T-cell (primary cell): Measurements from ENCODE around the gene ZNF578. TPM values are rescaled to one million over a fixed set of nuclear protein-coding genes. Genes with fewer than 3 reads are reported as not detected.
"Not testable (repeated sequence)": the region's sequence is repeated elsewhere in the genome, so short reads cannot be mapped to it uniquely, and the experiment has no call there.

Experiments used
- ATAC-seq, 4 experiments: fragments of 200-7000 bp in 3 of 4; fragments of 150-1000 bp in 1 of 4; cut with Tn5 transposase; replicated peaks in 1 of 4; 1 replicate in 3 of 4; 2 replicates in 1 of 4; pipeline ENCODE4 v1.10.0; 2021; ENCODE audit warnings: moderate library complexity in 3 of 4, mild to moderate bottlenecking in 2 of 4, moderate number of reproducible peaks in 1 of 4
- CTCF ChIA-PET, 2 donors: fragments of 300-600 bp; sonication (Branson Sonifier 250); formaldehyde crosslinking; loops; one replicate each; lab custom pipeline; 2022; ENCODE audit warnings: antibody characterized with exemption in 2 of 2; lab: Charles Lee
- POLR2A ChIA-PET, 2 donors: fragments of 300-600 bp; sonication (Branson Sonifier 250); formaldehyde crosslinking; loops; one replicate each; lab custom pipeline; 2022; ENCODE audit warnings: antibody characterized with exemption in 2 of 2; lab: Charles Lee
- DNase-seq, 35 experiments: peaks; one replicate each; pipeline versions ENCODE4 v3.0.0 to v3.0.0-alpha.2; 2013 to 2023
- H3K27ac ChIP-seq: one replicate; pipeline ENCODE4 v1.5.1; 2013; ENCODE audit warnings: low read length
- H3K27me3 ChIP-seq, 2 experiments: replicated peaks in 1 of 2; 1 replicate in 1 of 2; 2 replicates in 1 of 2; pipeline versions ENCODE4 v1.6.1 to v1.7.0; 2013; ENCODE audit warnings: low read length in 1 of 2, mixed read lengths in 1 of 2; ENCODE audit not compliant: control insufficient read depth in 2 of 2, insufficient read depth in 2 of 2; ENCODE audit errors: extremely low read depth in 1 of 2
- H3K36me3 ChIP-seq, 2 donors: 1 replicate in 1 of 2; 2 replicates in 1 of 2; pipeline versions ENCODE4 v1.6.1 to v1.7.0; 2013; ENCODE audit warnings: low read length in 1 of 2; ENCODE audit not compliant: control insufficient read depth in 2 of 2, insufficient read depth in 1 of 2; ENCODE audit errors: extremely low read depth in 1 of 2
- H3K4me1 ChIP-seq, 2 experiments: 1 replicate in 1 of 2; 2 replicates in 1 of 2; pipeline versions ENCODE4 v1.6.1 to v1.7.0; 2013; ENCODE audit warnings: low read length in 2 of 2, mixed read lengths in 1 of 2; ENCODE audit not compliant: insufficient read depth in 2 of 2, control insufficient read depth in 1 of 2; ENCODE audit errors: extremely low read depth in 1 of 2
- H3K4me3 ChIP-seq, 2 donors: 1 replicate in 1 of 2; 2 replicates in 1 of 2; pipeline versions ENCODE4 v1.5.1 to v1.7.0; 2013; ENCODE audit warnings: mild to moderate bottlenecking in 2 of 2, low read length in 1 of 2, moderate library complexity in 1 of 2; ENCODE audit not compliant: control insufficient read depth in 1 of 2; ENCODE audit errors: extremely low read depth in 1 of 2
- H3K9me3 ChIP-seq: 2 replicates; pipeline ENCODE4 v1.7.0; 2013
- H3K27ac Mint-ChIP-seq, 2 donors: one replicate each; pipeline ENCODE4 v1.8.0; 2020 to 2021; ENCODE audit warnings: mild to moderate bottlenecking in 2 of 2, mixed read lengths in 2 of 2
- H3K27me3 Mint-ChIP-seq, 2 donors: one replicate each; pipeline ENCODE4 v1.8.0; 2021 to 2022; ENCODE audit warnings: mixed read lengths in 2 of 2
- H3K36me3 Mint-ChIP-seq: one replicate; pipeline ENCODE4 v1.8.0; 2021; ENCODE audit warnings: mixed read lengths
- H3K4me1 Mint-ChIP-seq, 3 donors: one replicate each; pipeline ENCODE4 v1.8.0; 2020 to 2022; ENCODE audit warnings: mixed read lengths in 3 of 3, mild to moderate bottlenecking in 1 of 3
- H3K4me3 Mint-ChIP-seq, 3 donors: one replicate each; pipeline ENCODE4 v1.8.0; 2020 to 2022; ENCODE audit warnings: mild to moderate bottlenecking in 3 of 3, mixed read lengths in 3 of 3, moderate library complexity in 3 of 3
- H3K9me3 Mint-ChIP-seq, 3 donors: one replicate each; pipeline ENCODE4 v1.8.0; 2020 to 2022; ENCODE audit warnings: mixed read lengths in 3 of 3
- WGBS: methylation state at CpG from one replicate; pipeline ENCODE4 v1.1.5; 2013; ENCODE audit warnings: missing lambda C conversion rate; ENCODE audit not compliant: insufficient coverage; 5-methylcytosine and 5-hydroxymethylcytosine counted together
- total RNA-seq, 35 experiments: library from RNA in 6 of 35; stranded (reverse) in 6 of 35; fragments of 120-200 nt in 1 of 35; gene quantifications; one replicate each; pipeline versions ENCODE4 v1.2.1 to v1.2.4 and lab custom pipeline; 2013 to 2026

ZNF578 gene
- total RNA-seq, 5 donors from 2014 or later (not counting 1 experiment from before 2014, with no cell fraction given), result 0.91 to 3.9 (median 3.2) TPM

DNA sequence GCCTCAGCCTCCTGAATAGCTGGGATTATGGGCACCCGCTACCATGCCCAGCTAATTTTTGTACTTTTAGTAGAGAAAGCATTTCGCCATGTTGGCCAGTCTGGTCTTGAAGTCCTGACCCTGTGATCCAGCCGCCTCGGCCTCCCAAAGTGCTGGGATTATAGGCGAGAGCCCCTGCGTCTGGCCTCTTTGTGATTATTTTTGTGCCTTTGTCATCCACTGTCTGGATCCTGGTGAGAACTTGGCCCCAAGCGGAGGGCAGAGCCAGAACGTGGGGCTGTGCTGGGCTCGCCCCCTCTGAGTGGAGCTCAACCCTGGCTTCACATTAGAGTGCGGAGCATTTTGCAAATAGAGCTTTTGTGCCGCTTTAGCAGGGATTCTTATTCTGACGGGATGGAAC lies 47.6 kb downstream of the ZNF578 start:
- H3K4me1 ChIP-seq, H3K4me3 Mint-ChIP-seq, H3K27ac Mint-ChIP-seq, H3K4me3 ChIP-seq, DNase-seq, ATAC-seq, CTCF ChIA-PET, H3K27me3 ChIP-seq, H3K4me1 Mint-ChIP-seq, H3K27me3 Mint-ChIP-seq, H3K27ac ChIP-seq, POLR2A ChIA-PET, H3K9me3 ChIP-seq, H3K36me3 ChIP-seq: not testable (repeated sequence)
- WGBS, result 87% methylated on average over 11 of the region's 12 CpGs
- Mint-ChIP-seq H3K36me3 (peaks cover 46% of the 10 kb centered on the region), H3K9me3 (peaks cover 8 to 40% (median 29%) of the 10 kb centered on the region in 3 donors)

DNA sequence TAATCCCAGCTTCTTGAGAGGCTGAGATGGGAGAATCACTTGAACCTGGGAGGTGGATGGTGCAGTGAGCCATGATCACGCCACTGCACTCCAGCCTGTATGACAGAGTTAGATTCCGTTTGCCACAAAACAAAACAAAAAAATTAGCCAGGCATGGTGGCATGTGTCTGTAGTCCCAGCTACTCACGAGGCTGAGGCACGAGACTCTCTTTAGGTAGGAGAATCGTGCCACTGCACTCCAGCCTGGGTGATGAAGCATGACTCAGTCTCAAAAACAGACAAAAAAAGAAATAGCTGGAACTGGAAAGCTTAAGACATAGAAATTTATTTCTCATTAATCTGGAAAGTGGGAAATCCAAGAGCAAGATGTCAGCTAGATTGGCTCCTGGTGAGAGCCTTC lies 53.9 kb downstream of the ZNF578 start:
- no peaks in the 10 kb centered on the region for H3K4me1 Mint-ChIP-seq
- POLR2A ChIA-PET, result no interaction called here
- no peak overlapping the region for H3K27ac Mint-ChIP-seq
- DNase-seq (no peak), ATAC-seq (no peak)
- peaks cover 55% of the 10 kb centered on the region for H3K36me3 Mint-ChIP-seq
- Histone ChIP-seq H3K27ac (no peak overlapping the region), H3K9me3 (peaks cover 5% of the 10 kb centered on the region), H3K36me3 (no peaks in the 10 kb centered on the region), H3K4me3 (no peak overlapping the region), H3K4me1 (no peaks in the 10 kb centered on the region), H3K27me3 (no peaks in the 10 kb centered on the region)
- H3K27me3 Mint-ChIP-seq, result no peaks in the 10 kb centered on the region
- 80% methylated on average over 1 of the region's 5 CpGs for WGBS
- H3K4me3 Mint-ChIP-seq, result no peak overlapping the region
- CTCF ChIA-PET, result no interaction called here
- peaks cover 15 to 50% (median 33%) of the 10 kb centered on the region in 3 donors for H3K9me3 Mint-ChIP-seq

DNA sequence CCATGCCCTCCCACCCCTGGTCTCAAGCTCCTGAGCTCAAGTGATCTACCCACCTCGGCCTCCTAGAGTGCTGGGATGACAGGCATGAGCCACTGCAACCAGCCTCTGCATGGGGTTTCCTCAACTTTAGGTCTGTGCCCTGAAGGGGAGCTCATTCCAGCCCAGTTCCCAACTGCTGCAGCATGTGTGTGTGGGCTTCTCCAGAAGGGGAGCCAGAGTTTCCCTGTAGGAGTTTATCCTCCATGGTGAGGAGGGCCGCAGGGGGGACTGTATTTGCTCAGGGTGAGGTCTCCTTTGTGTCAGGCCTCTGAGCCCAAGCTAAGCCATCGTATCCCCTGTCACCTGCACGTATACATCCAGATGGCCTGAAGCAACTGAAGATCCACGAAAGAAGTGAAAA lies 62.8 kb downstream of the ZNF578 start:
- ATAC-seq, result no peak
- no peaks in the 10 kb centered on the region for H3K36me3 ChIP-seq
- no peaks in the 10 kb centered on the region for H3K4me1 ChIP-seq
- no peak overlapping the region for H3K4me3 ChIP-seq
- WGBS, result 20% methylated on average over 1 of the region's 5 CpGs
- no peak overlapping the region for H3K27ac ChIP-seq
- DNase-seq, result no peak
- ChIA-PET CTCF (no interaction called here), POLR2A (no interaction called here)
- H3K27ac Mint-ChIP-seq, result no peak overlapping the region
- peaks cover 32% of the 10 kb centered on the region for H3K36me3 Mint-ChIP-seq
- peaks cover 22 to 68% (median 50%) of the 10 kb centered on the region in 3 donors for H3K9me3 Mint-ChIP-seq
- no peak overlapping the region for H3K4me3 Mint-ChIP-seq
- peaks cover 0 to 7% of the 10 kb centered on the region in 2 experiments for H3K27me3 ChIP-seq
- H3K9me3 ChIP-seq, result no peaks in the 10 kb centered on the region
- H3K27me3 Mint-ChIP-seq, result peaks cover 7 to 10% of the 10 kb centered on the region in 2 donors
- no peaks in the 10 kb centered on the region for H3K4me1 Mint-ChIP-seq

DNA sequence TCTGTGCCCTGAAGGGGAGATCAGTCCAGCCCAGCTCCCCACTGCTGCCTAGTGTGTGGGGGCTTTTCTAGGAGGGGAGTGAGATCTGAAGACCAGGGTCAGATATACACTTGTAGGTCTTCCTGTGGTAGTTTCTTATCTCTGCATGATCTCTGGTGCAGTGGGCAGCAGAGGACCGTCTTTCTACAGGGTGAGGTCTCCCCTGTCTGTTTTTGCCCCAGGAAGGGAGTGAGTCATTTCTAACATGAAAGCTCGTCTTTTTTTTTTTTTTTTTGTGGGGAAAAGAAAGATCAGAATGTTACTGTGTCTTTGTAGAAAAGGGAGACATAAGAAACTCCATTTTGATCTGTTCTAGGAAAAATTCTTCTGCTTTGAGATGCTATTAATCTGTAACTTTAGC lies 65.3 kb downstream of the ZNF578 start:
- DNase-seq (no peak), ATAC-seq (no peak)
- Histone ChIP-seq H3K36me3 (no peaks in the 10 kb centered on the region), H3K27ac (no peak overlapping the region), H3K4me3 (no peak overlapping the region), H3K27me3 (peaks cover 0 to 11% of the 10 kb centered on the region in 2 experiments), H3K9me3 (no peaks in the 10 kb centered on the region), H3K4me1 (no peaks in the 10 kb centered on the region)
- no peak overlapping the region for H3K27ac Mint-ChIP-seq
- H3K27me3 Mint-ChIP-seq, result peaks cover 7 to 10% of the 10 kb centered on the region in 2 donors
- CTCF ChIA-PET, result no interaction called here
- no peaks in the 10 kb centered on the region for H3K4me1 Mint-ChIP-seq
- POLR2A ChIA-PET, result no interaction called here
- no peak overlapping the region for H3K4me3 Mint-ChIP-seq
- WGBS, result 20% methylated on average over 1 of the region's 2 CpGs
- H3K9me3 Mint-ChIP-seq, result peaks cover 10 to 55% (median 42%) of the 10 kb centered on the region in 3 donors
- H3K36me3 Mint-ChIP-seq, result peaks cover 19% of the 10 kb centered on the region

DNA sequence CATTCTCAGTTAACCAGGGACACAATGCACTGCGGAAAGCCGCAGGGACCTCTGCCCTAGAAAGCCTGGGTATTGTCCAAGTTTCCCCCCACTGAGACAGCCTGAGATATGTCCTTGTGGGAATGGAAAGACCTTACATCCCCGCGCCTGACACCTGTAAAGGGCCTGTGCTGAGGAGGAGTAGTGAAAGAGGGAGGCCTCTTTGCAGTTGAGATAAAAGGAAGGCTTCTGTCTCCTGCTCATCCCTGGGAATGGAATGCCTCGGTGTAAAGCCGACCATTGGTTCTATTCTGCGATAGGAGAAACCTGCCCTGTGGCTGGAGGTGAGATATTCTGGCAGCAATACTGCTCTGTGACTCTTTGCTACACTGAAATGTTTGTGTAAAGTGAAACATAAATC lies 65.8 kb downstream of the ZNF578 start:
- H3K9me3 Mint-ChIP-seq, result peaks cover 10 to 49% (median 39%) of the 10 kb centered on the region in 3 donors
- H3K4me1 Mint-ChIP-seq, H3K4me1 ChIP-seq, H3K36me3 ChIP-seq, DNase-seq, H3K9me3 ChIP-seq, H3K27ac Mint-ChIP-seq, H3K4me3 Mint-ChIP-seq, H3K27me3 Mint-ChIP-seq, ATAC-seq, H3K27ac ChIP-seq, POLR2A ChIA-PET, H3K4me3 ChIP-seq, CTCF ChIA-PET: not testable (repeated sequence)
- H3K27me3 ChIP-seq, result peaks cover 0 to 11% of the 10 kb centered on the region in 2 experiments
- peaks cover 14% of the 10 kb centered on the region for H3K36me3 Mint-ChIP-seq
- WGBS, result 90% methylated on average over 4 of the region's 7 CpGs

DNA sequence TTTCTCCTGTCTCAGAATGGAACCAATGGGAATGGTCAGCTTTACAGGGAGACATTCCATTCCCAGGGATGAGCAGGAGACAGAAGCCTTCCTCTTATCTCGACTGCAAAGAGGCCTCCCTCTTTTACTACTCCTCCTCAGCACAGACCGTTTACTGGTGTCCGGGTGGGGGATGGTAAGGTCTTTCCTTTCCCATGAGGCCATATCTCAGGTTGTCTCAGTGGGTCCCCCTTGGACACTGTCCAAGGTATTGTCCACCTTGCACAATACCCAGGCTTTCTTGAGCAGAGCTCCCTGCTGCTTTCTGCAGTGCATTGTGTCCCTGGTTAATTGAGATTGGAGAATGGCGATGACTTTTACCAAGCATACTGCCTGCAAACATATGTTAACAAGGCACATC lies 66.7 kb downstream of the ZNF578 start:
- Histone ChIP-seq H3K4me1 (no peaks in the 10 kb centered on the region), H3K9me3 (no peaks in the 10 kb centered on the region), H3K27me3 (peaks cover 0 to 11% of the 10 kb centered on the region in 2 experiments), H3K4me3 (no peak overlapping the region), H3K36me3 (no peaks in the 10 kb centered on the region), H3K27ac (no peak overlapping the region)
- ChIA-PET POLR2A (no interaction called here), CTCF (no interaction called here)
- no peaks in the 10 kb centered on the region for H3K4me1 Mint-ChIP-seq
- ATAC-seq (no peak), DNase-seq (no peak)
- no peak overlapping the region for H3K4me3 Mint-ChIP-seq
- no CpG with 5 or more reads among the region's 4 CpGs for WGBS
- no peak overlapping the region for H3K27ac Mint-ChIP-seq
- H3K27me3 Mint-ChIP-seq, result peaks cover 7 to 10% of the 10 kb centered on the region in 2 donors
- H3K9me3 Mint-ChIP-seq, result peaks cover 10 to 45% (median 35%) of the 10 kb centered on the region in 3 donors
- H3K36me3 Mint-ChIP-seq, result peaks cover 11% of the 10 kb centered on the region

DNA sequence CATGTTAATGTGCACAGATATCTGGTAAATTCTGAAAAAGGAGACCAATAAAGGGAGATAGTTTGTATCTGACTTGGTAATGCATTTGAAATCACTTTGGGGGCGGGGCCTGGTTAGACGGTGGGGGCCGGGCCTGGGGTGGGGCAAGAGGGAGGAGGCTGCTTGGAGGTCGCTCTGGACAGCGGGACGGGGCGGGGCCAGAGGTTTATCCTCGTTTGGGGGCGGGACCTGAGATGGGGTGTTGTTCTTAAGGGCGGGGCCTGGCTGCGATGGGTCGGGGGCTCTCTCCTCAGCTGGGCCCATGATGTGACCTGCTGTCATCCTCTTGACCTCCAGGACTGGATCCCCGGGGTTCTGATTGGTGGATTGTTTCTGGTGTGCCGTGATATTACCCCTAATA lies 69.2 kb downstream of the ZNF578 start:
- H3K9me3 ChIP-seq, result no peaks in the 10 kb centered on the region
- peaks cover 4 to 7% (median 6%) of the 10 kb centered on the region in 3 donors for H3K4me1 Mint-ChIP-seq
- no peaks in the 10 kb centered on the region for H3K36me3 ChIP-seq
- H3K27me3 ChIP-seq, result peaks cover 0 to 8% of the 10 kb centered on the region in 2 experiments
- peaks cover 7 to 31% (median 21%) of the 10 kb centered on the region in 3 donors for H3K9me3 Mint-ChIP-seq
- DNase-seq (no peak), ATAC-seq (no peak)
- no peak overlapping the region for H3K27ac ChIP-seq
- H3K4me1 ChIP-seq, result peaks cover 0 to 7% of the 10 kb centered on the region in 2 experiments
- no peaks in the 10 kb centered on the region for H3K36me3 Mint-ChIP-seq
- POLR2A ChIA-PET, result no interaction called here
- H3K27me3 Mint-ChIP-seq, result peaks cover 7 to 10% of the 10 kb centered on the region in 2 donors
- WGBS, result 94% methylated on average over 8 of the region's 14 CpGs
- H3K4me3 ChIP-seq, result no peak overlapping the region
- CTCF ChIA-PET, result no interaction called here
- H3K4me3 Mint-ChIP-seq, result no peak overlapping the region
- no peak overlapping the region for H3K27ac Mint-ChIP-seq
